HL-60 (cell line): ENCODE results near the gene MYD88.

ENCODE experiments used
- DNase-seq, 2 experiments: peaks; one replicate each; pipeline ENCODE4 v3.0.0-alpha.2; 2010 to 2020; ENCODE audit warnings: low read depth in 1 of 2, low spot score in 1 of 2
- H3K27ac ChIP-seq: fragments of 250-450 bp; sonication (Bioruptor Pico); replicated peaks from 2 replicates; pipeline ENCODE4 v1.5.1; 2020; ENCODE audit warnings: mild to moderate bottlenecking, moderate library complexity
- H3K27me3 ChIP-seq: fragments of 250-450 bp; sonication (Bioruptor Pico); 2 replicates; pipeline ENCODE4 v1.5.1; 2021; ENCODE audit warnings: mild to moderate bottlenecking, moderate library complexity; ENCODE audit not compliant: insufficient read depth, poor library complexity, severe bottlenecking
- H3K4me3 ChIP-seq: replicated peaks from 2 replicates; pipeline ENCODE4 v1.5.1; 2011; ENCODE audit warnings: mild to moderate bottlenecking, control low read depth, low read length; ENCODE audit not compliant: insufficient read depth
- GABPA ChIP-seq: IDR thresholded peaks from 2 replicates; pipeline ENCODE4 v1.6.1; 2012; ENCODE audit warnings: low read depth
- POLR2AphosphoS5 ChIP-seq: IDR thresholded peaks from 2 replicates; pipeline ENCODE4 v1.6.1; 2012; ENCODE audit warnings: low read depth
- REST ChIP-seq: IDR thresholded peaks from 2 replicates; pipeline ENCODE4 v1.6.1; 2012; ENCODE audit warnings: low read depth; ENCODE audit not compliant: insufficient replicate concordance
- SPI1 ChIP-seq: IDR thresholded peaks from 2 replicates; pipeline ENCODE4 v1.6.1; 2012; ENCODE audit warnings: low read depth, mild to moderate bottlenecking, borderline replicate concordance
- TF ChIP-seq, protein P1 (sequence below): IDR thresholded peaks from one replicate; pipeline ENCODE4 v1.5.1; 2011; ENCODE audit warnings: low read length, control low read depth, inconsistent platforms; ENCODE audit not compliant: insufficient read depth

MYD88 gene

DNA sequence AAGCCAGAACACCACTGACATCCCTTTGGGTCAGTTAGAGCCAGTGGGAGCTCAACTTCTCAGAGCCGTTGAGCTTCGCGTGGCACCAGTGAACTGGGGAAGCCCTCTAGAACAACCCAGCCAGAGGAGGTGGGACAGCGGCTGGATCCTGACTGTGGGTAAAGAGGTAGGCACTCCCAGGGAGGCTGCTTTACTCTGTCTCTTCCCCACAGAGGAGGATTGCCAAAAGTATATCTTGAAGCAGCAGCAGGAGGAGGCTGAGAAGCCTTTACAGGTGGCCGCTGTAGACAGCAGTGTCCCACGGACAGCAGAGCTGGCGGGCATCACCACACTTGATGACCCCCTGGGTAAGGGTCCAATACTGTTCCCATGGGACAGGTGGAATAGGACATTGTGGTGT, 1.2 kb downstream of the MYD88 start:
- no peak overlapping the region for H3K27ac ChIP-seq
- no peak for DNase-seq
- no peak for TF ChIP-seq POLR2AphosphoS5
- no peak for TF ChIP-seq GABPA
- TF ChIP-seq REST, result no peak
- TF ChIP-seq, protein P1, sequence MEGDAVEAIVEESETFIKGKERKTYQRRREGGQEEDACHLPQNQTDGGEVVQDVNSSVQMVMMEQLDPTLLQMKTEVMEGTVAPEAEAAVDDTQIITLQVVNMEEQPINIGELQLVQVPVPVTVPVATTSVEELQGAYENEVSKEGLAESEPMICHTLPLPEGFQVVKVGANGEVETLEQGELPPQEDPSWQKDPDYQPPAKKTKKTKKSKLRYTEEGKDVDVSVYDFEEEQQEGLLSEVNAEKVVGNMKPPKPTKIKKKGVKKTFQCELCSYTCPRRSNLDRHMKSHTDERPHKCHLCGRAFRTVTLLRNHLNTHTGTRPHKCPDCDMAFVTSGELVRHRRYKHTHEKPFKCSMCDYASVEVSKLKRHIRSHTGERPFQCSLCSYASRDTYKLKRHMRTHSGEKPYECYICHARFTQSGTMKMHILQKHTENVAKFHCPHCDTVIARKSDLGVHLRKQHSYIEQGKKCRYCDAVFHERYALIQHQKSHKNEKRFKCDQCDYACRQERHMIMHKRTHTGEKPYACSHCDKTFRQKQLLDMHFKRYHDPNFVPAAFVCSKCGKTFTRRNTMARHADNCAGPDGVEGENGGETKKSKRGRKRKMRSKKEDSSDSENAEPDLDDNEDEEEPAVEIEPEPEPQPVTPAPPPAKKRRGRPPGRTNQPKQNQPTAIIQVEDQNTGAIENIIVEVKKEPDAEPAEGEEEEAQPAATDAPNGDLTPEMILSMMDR, result no peak
- TF ChIP-seq SPI1, result no peak
- peak overlapping the region; percentile 77 for H3K4me3 ChIP-seq
- H3K27me3 ChIP-seq, result no peaks in the 10 kb centered on the region

GRCh38 chr3:38140326-38141172, 2.1 kb downstream of the MYD88 start:
- Histone ChIP-seq H3K27ac (no peak overlapping the region), H3K27me3 (no peaks in the 10 kb centered on the region), H3K4me3 (no peak overlapping the region)
- no peak for TF ChIP-seq GABPA
- no peak for TF ChIP-seq POLR2AphosphoS5
- TF ChIP-seq REST, result no peak
- no peak for TF ChIP-seq SPI1
- TF ChIP-seq, protein P1, result no peak
- DNase-seq, result no peak

GRCh38 chr3:38141173-38141951, 2.9 kb downstream of the MYD88 start:
- Histone ChIP-seq H3K27ac (no peak overlapping the region), H3K4me3 (no peak overlapping the region)

More at GRCh38 chr3:38141173-38141951, 2.9 kb downstream of the MYD88 start:
- DNase-seq, result no peak
- no peak for TF ChIP-seq POLR2AphosphoS5
- TF ChIP-seq SPI1, result no peak
- TF ChIP-seq, protein P1, result no peak
- TF ChIP-seq GABPA, result no peak
- TF ChIP-seq REST, result no peak
- H3K27me3 ChIP-seq, result no peaks in the 10 kb centered on the region
